OCI-LY7 (cell line): ENCODE measurements around the gene CDC42BPG.

ENCODE experiments used
- CTCF ChIP-seq: fragments of 200-600 bp; sonication (generic); conservative IDR thresholded peaks from 2 replicates; pipeline ENCODE4 v1.5.1; 2014; ENCODE audit warnings: mild to moderate bottlenecking, antibody characterized with exemption, low read length, moderate library complexity, mixed read lengths
- EZH2phosphoT487 ChIP-seq: fragments of 200-600 bp; sonication (generic); IDR thresholded peaks from 2 replicates; pipeline ENCODE4 v1.6.1; 2018; ENCODE audit warnings: low read depth, borderline replicate concordance, mild to moderate bottlenecking, mixed run types, antibody characterized with exemption, low read length, moderate library complexity, mixed read lengths

GRCh38 chr11:64814712-64815187 lies 29.7 kb downstream of the CDC42BPG start:
- TF ChIP-seq CTCF: no peak
- no peak for TF ChIP-seq EZH2phosphoT487
